DMS153 treated with DMSO at 0.1 percent for 48 hours (cell line): Measurements from ENCODE around the gene MUC16.
"Not testable (repeated sequence)": the region's sequence is repeated elsewhere in the genome, so short reads cannot be mapped to it uniquely, and the experiment has no call there.

Experiments
- DNase-seq: peaks from one replicate; lab custom pipeline; 2025; ENCODE audit not compliant: unreplicated experiment; lab: John Stamatoyannopoulos, UW

Gene MUC16

GRCh38 chr19:9009935-9010651, at the start of gene MUC16:
TSS of gene MUC16 (minus strand) at chr19:9010409.
- DNase-seq: no peak

- no peak for DNase-seq
Measured at GRCh38 chr19:9058905-9059667, 48.9 kb upstream of the MUC16 start.

DNA sequence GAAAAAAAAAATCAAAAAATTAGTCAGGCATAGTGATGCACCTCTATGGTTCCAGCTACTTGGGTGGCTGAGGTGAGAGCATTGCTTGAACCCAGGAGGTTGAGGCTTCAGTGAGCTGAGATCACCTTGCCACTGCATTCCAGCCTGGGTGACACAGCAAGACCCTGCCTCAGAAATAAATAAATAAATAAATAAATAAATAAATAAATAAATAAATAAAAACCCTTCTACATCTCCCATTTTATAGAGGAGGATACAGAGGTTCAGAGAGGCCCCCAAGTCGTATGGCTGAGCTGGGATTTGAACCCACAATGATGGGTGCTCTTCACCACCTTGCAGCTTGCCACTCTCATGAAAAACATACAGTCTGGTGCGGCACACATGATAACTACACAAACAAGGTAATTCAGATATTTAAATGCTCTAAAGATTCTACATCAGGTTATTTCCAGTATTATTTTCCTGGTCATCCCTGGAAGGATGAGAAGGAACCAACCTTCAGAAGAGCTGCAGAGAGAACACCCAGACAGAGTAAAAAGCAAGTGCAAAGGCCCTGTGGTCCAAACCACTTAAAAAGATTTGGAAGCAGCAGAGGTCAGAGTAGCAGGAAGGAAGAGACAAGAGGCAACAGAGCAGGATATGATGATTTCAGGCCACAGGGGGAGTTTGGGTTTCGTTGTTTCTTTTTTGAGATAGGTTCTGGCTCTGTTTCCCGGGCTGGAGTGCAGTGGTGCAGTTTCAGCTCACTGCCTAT, 47.5 kb upstream of the MUC16 start:
- DNase-seq: no peak

- DNase-seq: not testable (repeated sequence)
Measured at GRCh38 chr19:9056131-9056530, 45.9 kb upstream of the MUC16 start.

- no peak for DNase-seq
Measured at GRCh38 chr19:9054765-9055164, 44.6 kb upstream of the MUC16 start.

GRCh38 chr19:9054207-9054606, 44.0 kb upstream of the MUC16 start:
- DNase-seq: no peak

GRCh38 chr19:9053674-9054073, 43.5 kb upstream of the MUC16 start:
- DNase-seq: not testable (repeated sequence)

DNA sequence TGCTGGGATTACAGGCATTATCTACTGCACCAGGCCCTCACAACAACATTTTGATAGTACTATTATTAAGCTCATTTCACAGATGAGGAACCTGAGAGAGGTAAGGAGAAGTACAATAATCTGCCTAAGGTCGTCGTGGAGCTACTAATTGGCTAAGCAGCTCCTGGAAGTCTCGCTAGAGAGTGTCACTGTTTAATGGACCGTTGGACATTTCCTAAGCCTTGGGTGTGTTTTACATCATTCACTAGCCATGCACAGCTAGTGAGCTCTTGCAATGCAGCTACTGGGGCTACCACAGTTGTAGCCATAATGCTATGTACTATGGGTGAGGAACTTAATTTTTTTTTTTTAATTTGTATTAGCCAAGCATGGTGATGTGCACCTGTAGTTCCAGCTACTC, 42.7 kb upstream of the MUC16 start:
- DNase-seq: no peak

DNA sequence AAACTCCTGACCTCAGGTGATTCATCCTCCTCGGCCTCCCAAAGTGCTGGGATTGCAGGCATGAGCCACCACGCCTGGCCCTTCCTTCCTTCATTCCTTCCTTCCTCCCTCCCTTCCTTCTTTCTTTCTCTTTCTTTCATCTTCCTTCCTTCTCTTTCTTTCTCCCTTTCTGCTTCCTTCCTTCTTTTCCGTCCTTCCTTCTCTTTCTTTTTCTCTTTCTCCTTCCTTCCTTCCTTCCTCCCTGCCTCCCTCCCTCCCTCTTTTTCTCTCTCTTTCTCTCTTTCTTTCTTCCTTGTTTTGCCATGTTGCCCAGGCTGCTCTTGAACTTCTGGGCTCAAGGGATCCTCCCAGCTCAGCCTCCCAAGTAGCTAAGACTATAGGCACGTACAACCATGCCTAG, 36.5 kb upstream of the MUC16 start:
- no peak for DNase-seq

GRCh38 chr19:9044449-9044848, 34.2 kb upstream of the MUC16 start:
- DNase-seq: no peak

DNA sequence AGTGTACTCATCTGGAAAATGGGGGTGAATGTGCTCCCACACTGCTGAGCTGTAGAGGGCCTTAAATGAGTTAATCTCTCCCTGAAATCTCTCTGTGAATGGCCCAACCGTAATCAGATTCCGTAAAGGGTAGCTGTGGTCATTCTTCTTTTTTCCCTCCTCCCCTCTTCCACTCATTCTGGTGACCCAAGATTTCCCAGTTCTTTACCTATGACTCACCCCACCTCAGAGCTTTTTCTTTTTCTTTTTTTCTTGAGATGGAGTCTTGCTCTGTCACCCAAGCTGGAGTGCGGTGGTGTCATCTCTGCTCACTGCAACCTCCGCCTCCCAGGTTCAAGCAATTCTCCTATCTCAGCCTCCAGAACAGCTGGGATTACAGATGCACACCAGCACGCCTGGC, 33.3 kb upstream of the MUC16 start:
- no peak for DNase-seq

- no peak for DNase-seq
Measured at GRCh38 chr19:9041023-9041422, 30.8 kb upstream of the MUC16 start.

DNA sequence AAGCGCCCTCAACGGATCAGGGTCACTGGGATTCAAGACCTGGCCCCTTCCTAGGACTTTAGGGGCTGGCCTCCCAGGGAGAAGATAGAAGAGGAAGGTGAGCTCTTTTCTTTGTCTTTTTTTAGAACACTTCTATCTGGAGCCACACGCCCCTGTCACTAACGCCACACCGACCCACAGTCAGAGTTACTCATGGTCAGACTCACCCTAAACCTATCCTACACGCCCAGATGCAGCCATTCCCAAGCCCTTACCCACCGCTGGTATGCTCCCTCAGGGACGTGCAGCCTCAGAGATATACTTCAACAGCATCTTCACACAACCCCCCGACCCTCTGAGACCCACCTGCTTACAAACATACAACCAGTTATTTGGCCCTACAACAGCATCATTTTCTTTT, 29.9 kb upstream of the MUC16 start:
- no peak for DNase-seq

DNA sequence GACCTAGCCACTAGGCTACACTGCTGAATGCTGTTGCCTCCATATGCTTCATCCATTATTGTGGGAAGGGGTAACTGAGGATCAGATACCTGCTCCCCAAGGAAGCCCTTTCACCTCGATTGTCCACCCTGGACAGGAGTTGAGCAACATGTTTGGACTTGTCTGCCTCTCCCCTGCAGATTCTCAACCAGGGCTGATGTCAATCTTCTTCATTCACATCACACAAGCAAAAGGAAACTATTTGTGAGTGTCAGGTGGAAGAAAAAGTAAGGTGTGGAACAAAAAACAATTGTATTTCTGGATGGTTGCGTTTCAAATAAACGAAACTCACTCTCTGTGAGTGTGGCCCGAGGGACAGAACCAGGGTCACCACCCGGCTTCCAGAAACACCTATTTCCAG, 29.5 kb upstream of the MUC16 start:
- DNase-seq: no peak

- no peak for DNase-seq
Measured at GRCh38 chr19:9037400-9038062, 27.3 kb upstream of the MUC16 start.

DNA sequence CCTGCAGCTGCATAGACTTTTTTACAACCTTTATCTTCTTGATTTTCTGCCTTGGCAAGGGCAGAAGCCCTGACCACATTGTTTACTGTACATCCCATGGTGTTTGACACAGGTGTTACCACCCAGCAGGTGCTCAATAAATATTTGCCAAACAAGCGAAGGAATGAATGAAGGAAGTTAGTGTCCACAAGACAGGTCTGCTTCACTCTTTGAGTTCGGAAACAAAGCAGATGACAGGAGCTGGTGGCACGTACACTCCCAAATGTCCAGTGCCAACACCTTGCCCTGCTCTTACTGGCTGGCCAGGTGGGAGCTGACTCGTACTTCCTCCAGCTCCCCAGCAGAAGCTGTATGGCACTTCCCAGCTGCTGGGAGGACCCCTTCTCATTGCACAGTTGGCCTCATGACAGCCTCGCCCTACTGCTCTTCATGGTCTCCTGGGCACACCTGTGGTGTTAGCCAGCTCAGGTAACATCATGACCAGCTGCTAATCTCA, 22.0 kb upstream of the MUC16 start:
- DNase-seq: no peak

DNA sequence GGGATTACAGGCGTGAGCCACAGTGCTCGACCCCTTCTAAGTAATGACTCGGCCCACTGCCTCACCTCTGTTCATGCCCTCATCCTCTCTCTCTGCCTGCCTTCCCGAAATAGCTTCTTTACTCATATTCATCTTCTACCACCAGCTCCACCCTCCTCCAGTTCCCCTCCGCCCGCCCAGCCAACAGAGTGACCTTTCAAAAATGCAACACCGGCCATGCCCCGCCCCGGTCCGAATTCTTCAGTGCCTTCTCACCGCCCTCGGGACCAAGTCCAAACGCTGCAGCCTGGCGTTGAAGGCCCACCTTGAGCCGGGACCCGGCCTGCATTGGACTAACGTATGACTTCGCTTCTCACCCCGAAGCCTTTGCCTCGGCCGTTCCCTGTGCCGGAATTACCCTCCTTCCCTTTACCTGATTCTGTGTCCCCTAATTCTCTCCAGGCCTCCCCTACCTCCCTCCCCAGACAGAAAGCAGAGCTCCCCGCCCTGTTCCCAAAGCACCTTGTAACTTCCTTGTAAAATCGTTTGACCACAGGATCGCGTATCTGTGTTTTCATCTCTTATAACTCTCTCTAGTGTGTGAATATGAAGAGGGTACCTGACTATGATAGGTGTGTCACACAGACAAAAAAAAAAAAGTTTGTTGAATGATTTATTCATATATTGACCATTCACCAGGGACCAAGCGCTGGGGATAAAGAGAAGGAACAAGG, 8.1 kb upstream of the MUC16 start:
- no peak for DNase-seq

- no peak for DNase-seq
Measured at GRCh38 chr19:9014803-9015202, 4.6 kb upstream of the MUC16 start.

DNA sequence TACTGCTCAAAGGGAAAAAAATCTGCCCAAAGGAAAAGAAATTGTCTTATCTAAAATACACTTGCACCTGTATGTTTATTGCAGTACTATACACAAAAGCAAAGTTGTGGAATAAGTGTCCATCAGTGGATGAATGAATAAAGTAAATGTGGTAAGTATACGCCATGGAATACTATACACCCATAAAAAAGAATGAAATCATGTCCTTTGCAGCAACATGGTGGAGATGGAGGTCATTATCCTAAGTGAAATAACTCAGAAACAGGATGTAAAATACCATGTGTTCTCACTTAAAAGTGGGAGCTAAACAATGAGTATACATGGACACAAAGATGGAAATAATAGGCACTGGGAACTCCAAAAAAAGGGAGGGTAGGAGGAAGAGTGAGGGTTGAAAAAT, 3.8 kb upstream of the MUC16 start:
- DNase-seq: no peak

DNA sequence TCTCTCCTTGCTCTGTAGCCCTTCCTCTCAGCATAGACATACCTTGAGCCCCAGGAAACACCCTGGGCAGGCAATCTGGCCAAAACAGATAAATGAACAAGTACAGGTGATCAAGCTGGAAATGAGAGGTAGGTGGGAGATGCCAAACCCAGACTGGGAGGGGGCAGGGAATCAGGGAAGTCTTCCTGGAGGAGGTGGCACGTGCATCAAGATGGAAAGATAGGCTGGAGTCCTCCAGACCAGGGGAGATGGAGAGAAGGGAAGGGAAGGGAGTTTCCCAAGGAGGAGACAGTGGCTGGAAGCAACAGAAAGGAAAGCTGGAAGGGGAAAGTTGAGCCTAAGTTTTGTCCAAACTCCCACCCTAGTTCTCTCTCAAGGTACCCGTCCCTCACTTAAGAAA, 1.7 kb upstream of the MUC16 start:
- DNase-seq: no peak

DNA sequence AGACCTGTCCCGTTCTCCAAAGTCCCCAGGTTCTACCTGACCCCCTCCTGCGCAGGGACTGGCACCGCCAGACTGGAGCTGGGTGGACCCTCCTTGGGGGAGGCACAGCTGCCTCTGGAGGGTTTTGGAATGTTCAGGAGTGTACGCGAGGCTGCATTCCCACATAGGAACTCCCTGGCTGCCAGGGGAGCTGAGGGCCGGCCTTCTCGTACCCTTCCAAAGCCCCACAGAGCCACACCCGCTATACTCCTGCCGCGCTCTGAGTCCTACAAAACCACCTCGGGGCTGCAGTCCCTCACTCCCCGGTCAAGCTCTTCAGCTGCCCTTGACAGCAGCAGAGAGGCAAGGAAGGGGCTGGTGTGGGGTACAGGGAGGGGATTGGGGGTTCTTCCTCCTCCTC, 484 bp upstream of the MUC16 start:
- DNase-seq: no peak
